A549 (cell line): ENCODE results near the gene TEFM. TPM values are rescaled to one million over a fixed set of nuclear protein-coding genes. Genes with fewer than 3 reads are reported as not detected.

Experiments used
- ATAC-seq, 2 experiments: fragments of 200-7000 bp in 1 of 2; fragments of >200 bp in 1 of 2; cut with Nextera tagmentation in 1 of 2; cut with Tn5 transposase in 1 of 2; 3 replicates each; pipeline versions ENCODE4 v1.8.0 to v1.9.1; 2018 to 2020; ENCODE audit warnings: mild to moderate bottlenecking in 1 of 2, moderate library complexity in 1 of 2
- CTCF ChIA-PET: fragments of 300-600 bp; sonication (Branson Sonifier 250); formaldehyde crosslinking; extraction: SDS; loops from one replicate; lab custom pipeline; 2021; ENCODE audit warnings: antibody characterized with exemption, inconsistent platforms; lab: Yijun Ruan, JAX
- POLR2A ChIA-PET: fragments of 350-600 bp; formaldehyde crosslinking; extraction: SDS; loops from one replicate; lab custom pipeline; 2021; ENCODE audit warnings: antibody characterized with exemption, inconsistent platforms; lab: Yijun Ruan, JAX
- DNase-seq, 2 experiments: peaks; one replicate each; pipeline versions ENCODE4 v3.0.0 to v3.0.0-alpha.2; 2011 to 2016; ENCODE audit warnings: low read depth in 1 of 2, low spot score in 1 of 2
- FAIRE-seq: peaks from 2 replicates; lab custom pipeline; 2011; peaks lifted over from hg19 to GRCh38; lab: Jason Lieb, UNC
- H3K27ac ChIP-seq, 2 experiments: fragments of >200 bp; sonication (Bioruptor Twin); formaldehyde crosslinking; 3 replicates each; pipeline ENCODE4 v1.5.1; 2016 to 2017
- H3K4me1 ChIP-seq: fragments of >200 bp; sonication (Bioruptor Twin); formaldehyde crosslinking; 3 replicates; pipeline ENCODE4 v1.6.1; 2016
- H3K4me2 ChIP-seq: fragments of >200 bp; sonication (Bioruptor Twin); formaldehyde crosslinking; 3 replicates; pipeline ENCODE4 v1.6.1; 2016
- H3K4me3 ChIP-seq: fragments of >200 bp; sonication (Bioruptor Twin); formaldehyde crosslinking; 3 replicates; pipeline ENCODE4 v1.5.1; 2016
- H3K9me3 ChIP-seq: fragments of >200 bp; sonication (Bioruptor Twin); formaldehyde crosslinking; 3 replicates; pipeline ENCODE4 v1.6.1; 2016
- CBX2 ChIP-seq: fragments of 200-600 bp; sonication (generic); IDR thresholded peaks from 2 replicates; pipeline ENCODE4 v1.6.1; 2016; ENCODE audit warnings: low read depth, mild to moderate bottlenecking, borderline replicate concordance
- CBX8 ChIP-seq: fragments of 200-600 bp; sonication (generic); IDR thresholded peaks from 2 replicates; pipeline ENCODE4 v1.6.1; 2016
- CEBPB ChIP-seq, 2 experiments: fragments of >200 bp in 1 of 2; sonication (Bioruptor Twin) in 1 of 2; formaldehyde crosslinking in 1 of 2; IDR thresholded peaks; 2 replicates each; pipeline ENCODE4 v1.6.1; 2012 to 2016
- CHD2 ChIP-seq: fragments of 150-350 bp; IDR thresholded peaks from 2 replicates; pipeline ENCODE4 v1.6.1; 2014; ENCODE audit warnings: low read length; ENCODE audit not compliant: partially characterized antibody
- EHMT2 ChIP-seq: fragments of 200-600 bp; sonication (generic); IDR thresholded peaks from 2 replicates; pipeline ENCODE4 v1.6.1; 2016; ENCODE audit warnings: antibody characterized with exemption, low read depth, mild to moderate bottlenecking, moderate library complexity
- ESRRA ChIP-seq: fragments of 150-350 bp; IDR thresholded peaks from 2 replicates; pipeline ENCODE4 v1.6.1; 2014; ENCODE audit warnings: mild to moderate bottlenecking, low read length, borderline replicate concordance
- FOSB ChIP-seq: fragments of 250-450 bp; sonication (Bioruptor Pico); IDR thresholded peaks from 2 replicates; pipeline ENCODE4 v1.5.0; 2020; ENCODE audit warnings: mild to moderate bottlenecking, moderate library complexity
- FOSL2 ChIP-seq, 2 experiments: fragments of 450-650 bp in 1 of 2; fragments of >200 bp in 1 of 2; sonication (Bioruptor Twin) in 1 of 2; formaldehyde crosslinking; IDR thresholded peaks; 2 replicates each; pipeline versions ENCODE4 v1.5.0 to v1.6.1; 2016 to 2020; ENCODE audit warnings: mild to moderate bottlenecking in 1 of 2, moderate library complexity in 1 of 2
- HOXA7 ChIP-seq: fragments of 250-450 bp; sonication (Bioruptor Pico); IDR thresholded peaks from 2 replicates; pipeline ENCODE4 v1.5.0; 2020; ENCODE audit warnings: mild to moderate bottlenecking, moderate library complexity
- MAFK ChIP-seq: fragments of 450-650 bp; IDR thresholded peaks from 2 replicates; pipeline ENCODE4 v1.6.1; 2014; ENCODE audit not compliant: partially characterized antibody
- MAZ ChIP-seq: fragments of 150-350 bp; IDR thresholded peaks from 2 replicates; pipeline ENCODE4 v1.6.1; 2014; ENCODE audit warnings: antibody characterized with exemption, low read depth, low read length, borderline replicate concordance
- NFE2L2 ChIP-seq: fragments of 150-350 bp; conservative IDR thresholded peaks from 2 replicates; pipeline ENCODE4 v1.6.1; 2014; ENCODE audit warnings: low read length
- NPAS2 ChIP-seq: fragments of 250-450 bp; sonication (Bioruptor Pico); IDR thresholded peaks from 2 replicates; pipeline ENCODE4 v1.8.0; 2022; ENCODE audit warnings: mild to moderate bottlenecking, moderate library complexity, borderline replicate concordance
- NR3C1 ChIP-seq: fragments of >200 bp; sonication (Bioruptor Twin); formaldehyde crosslinking; IDR thresholded peaks from 3 replicates; pipeline ENCODE4 v1.6.1; 2017
- PHF8 ChIP-seq: fragments of 200-600 bp; sonication (generic); IDR thresholded peaks from 2 replicates; pipeline ENCODE4 v1.6.1; 2016; ENCODE audit warnings: low read depth, mild to moderate bottlenecking, antibody characterized with exemption, moderate library complexity, borderline replicate concordance
- RAD21 ChIP-seq, 2 experiments: fragments of >200 bp in 1 of 2; sonication (Bioruptor Twin) in 1 of 2; formaldehyde crosslinking in 1 of 2; IDR thresholded peaks in 1 of 2; conservative IDR thresholded peaks in 1 of 2; 2 replicates in 1 of 2; 3 replicates in 1 of 2; pipeline ENCODE4 v1.6.1; 2012 to 2018; ENCODE audit warnings: inconsistent platforms in 1 of 2
- RCOR1 ChIP-seq: fragments of 150-350 bp; IDR thresholded peaks from 2 replicates; pipeline ENCODE4 v1.6.1; 2014; ENCODE audit warnings: antibody characterized with exemption, low read length, low read depth
- RFX5 ChIP-seq: fragments of 450-650 bp; IDR thresholded peaks from 2 replicates; pipeline ENCODE4 v1.7.1; 2014; ENCODE audit warnings: antibody characterized with exemption, mild to moderate bottlenecking, moderate library complexity
- SMC3 ChIP-seq: fragments of >200 bp; sonication (Bioruptor Twin); formaldehyde crosslinking; IDR thresholded peaks from 3 replicates; pipeline ENCODE4 v1.6.1; 2018; ENCODE audit warnings: inconsistent platforms
- SREBF2 ChIP-seq: fragments of 450-650 bp; IDR thresholded peaks from 2 replicates; pipeline ENCODE4 v1.6.1; 2014; ENCODE audit warnings: mild to moderate bottlenecking, moderate library complexity
- WGBS: methylation state at CpG from one replicate; pipeline ENCODE4 v1.1.6; 2017; ENCODE audit errors: missing lambda C conversion rate; 5-methylcytosine and 5-hydroxymethylcytosine counted together
- polyA plus RNA-seq, 4 experiments: library from polyadenylated mRNA; depleted of rRNA in 3 of 4; stranded (reverse); fragments of >200 nt; fragmentation: RNase III in 1 of 4; extraction: RNeasy Plus Mini Kit Qiagen cat#74134 plus additional on column Dnase treatment in 1 of 4; gene quantifications; 2 replicates in 3 of 4; 3 replicates in 1 of 4; pipeline ENCODE4 v1.2.3, GENCODE V29; 2011 to 2017
- TF ChIP-seq, protein P1 (sequence below): IDR thresholded peaks from 2 replicates; pipeline ENCODE4 v1.6.1; 2012
- TF ChIP-seq, protein P2 (sequence below): IDR thresholded peaks from 2 replicates; pipeline ENCODE4 v1.6.1; 2012; ENCODE audit warnings: low read depth, borderline replicate concordance
- TF ChIP-seq, protein P3 (sequence below): fragments of 450-650 bp; IDR thresholded peaks from 2 replicates; pipeline ENCODE4 v1.6.1; 2014; ENCODE audit warnings: antibody characterized with exemption
- TF ChIP-seq, protein P4 (sequence below): IDR thresholded peaks from 2 replicates; pipeline ENCODE4 v1.6.1; 2012

The TEFM gene
- polyA plus RNA-seq, 2 of the 4 experiments (the other 2 are of a cell fraction) = 26.8 to 27.5 TPM

DNA sequence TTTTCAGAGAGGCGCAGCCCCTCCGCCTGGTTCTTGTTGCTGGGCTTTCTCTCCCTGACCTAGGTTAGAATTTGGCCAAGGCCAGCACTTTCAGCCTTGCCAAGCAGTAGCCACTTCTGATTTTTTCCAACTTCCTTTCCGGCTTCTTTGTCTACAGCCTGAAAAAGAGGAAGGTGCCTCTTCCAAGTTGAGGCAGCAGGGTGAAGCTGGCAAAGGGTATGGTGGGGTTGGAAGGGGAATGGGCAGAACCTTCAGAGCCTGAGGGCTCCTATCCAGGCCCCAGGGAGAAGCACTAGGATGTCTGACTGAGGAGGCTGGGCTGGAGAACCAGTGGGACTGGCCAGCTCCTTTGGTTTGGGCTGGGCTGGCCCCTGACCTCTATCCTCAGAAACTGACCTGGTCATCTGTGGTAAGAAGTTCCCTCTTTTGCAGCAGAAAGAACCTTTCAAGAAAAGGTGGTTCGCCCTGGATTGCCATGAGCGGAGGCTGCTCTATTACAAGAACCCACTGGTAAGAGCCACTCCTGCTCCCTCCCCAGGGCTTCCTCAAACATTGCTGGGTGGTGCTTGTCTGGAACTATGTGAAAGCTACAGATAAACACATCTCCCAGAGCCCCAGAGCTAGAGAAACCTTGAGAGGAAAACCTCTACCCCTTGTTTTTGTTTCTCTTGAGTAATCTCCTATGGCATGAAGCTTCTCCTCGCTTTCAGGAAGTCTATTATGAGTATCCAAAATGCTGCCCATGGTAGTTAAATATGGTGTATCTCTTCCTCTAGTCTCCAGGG, 48.2 kb upstream of the TEFM start:
- Histone ChIP-seq H3K9me3 (no peaks in the 10 kb centered on the region), H3K4me3 (no peak overlapping the region), H3K27ac (no peak overlapping the region), H3K4me1 (peaks cover 11% of the 10 kb centered on the region), H3K4me2 (no peak overlapping the region)
- TF ChIP-seq FOSL2 (IDR thresholded peaks at IDR 0.05) = no peak
- no peak for TF ChIP-seq FOSL2 (CRISPR knock-in tag; IDR thresholded peaks at IDR 0.05)
- no peak for TF ChIP-seq ESRRA
- TF ChIP-seq, protein P1, sequence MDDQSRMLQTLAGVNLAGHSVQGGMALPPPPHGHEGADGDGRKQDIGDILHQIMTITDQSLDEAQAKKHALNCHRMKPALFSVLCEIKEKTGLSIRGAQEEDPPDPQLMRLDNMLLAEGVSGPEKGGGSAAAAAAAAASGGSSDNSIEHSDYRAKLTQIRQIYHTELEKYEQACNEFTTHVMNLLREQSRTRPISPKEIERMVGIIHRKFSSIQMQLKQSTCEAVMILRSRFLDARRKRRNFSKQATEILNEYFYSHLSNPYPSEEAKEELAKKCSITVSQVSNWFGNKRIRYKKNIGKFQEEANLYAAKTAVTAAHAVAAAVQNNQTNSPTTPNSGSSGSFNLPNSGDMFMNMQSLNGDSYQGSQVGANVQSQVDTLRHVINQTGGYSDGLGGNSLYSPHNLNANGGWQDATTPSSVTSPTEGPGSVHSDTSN = no peak
- TF ChIP-seq, protein P2, sequence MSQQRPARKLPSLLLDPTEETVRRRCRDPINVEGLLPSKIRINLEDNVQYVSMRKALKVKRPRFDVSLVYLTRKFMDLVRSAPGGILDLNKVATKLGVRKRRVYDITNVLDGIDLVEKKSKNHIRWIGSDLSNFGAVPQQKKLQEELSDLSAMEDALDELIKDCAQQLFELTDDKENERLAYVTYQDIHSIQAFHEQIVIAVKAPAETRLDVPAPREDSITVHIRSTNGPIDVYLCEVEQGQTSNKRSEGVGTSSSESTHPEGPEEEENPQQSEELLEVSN = no peak
- no peak for TF ChIP-seq MAZ
- TF ChIP-seq PHF8 = no peak
- no peak for TF ChIP-seq RCOR1
- TF ChIP-seq CBX8 = no peak
- TF ChIP-seq RFX5 = no peak
- no peak for TF ChIP-seq FOSB (CRISPR knock-in tag)
- no peak for TF ChIP-seq NFE2L2
- TF ChIP-seq, protein P3, sequence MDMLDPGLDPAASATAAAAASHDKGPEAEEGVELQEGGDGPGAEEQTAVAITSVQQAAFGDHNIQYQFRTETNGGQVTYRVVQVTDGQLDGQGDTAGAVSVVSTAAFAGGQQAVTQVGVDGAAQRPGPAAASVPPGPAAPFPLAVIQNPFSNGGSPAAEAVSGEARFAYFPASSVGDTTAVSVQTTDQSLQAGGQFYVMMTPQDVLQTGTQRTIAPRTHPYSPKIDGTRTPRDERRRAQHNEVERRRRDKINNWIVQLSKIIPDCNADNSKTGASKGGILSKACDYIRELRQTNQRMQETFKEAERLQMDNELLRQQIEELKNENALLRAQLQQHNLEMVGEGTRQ = no peak
- no peak for TF ChIP-seq NR3C1
- TF ChIP-seq SREBF2 = no peak
- POLR2A ChIA-PET = no interaction called here
- CTCF ChIA-PET = interaction anchor here (0.5 to 1.8 kb wide), 5 partner anchors 8 to 571 kb away, joined by 3 to 6 read pairs (median 4); partner anchors contain the start of gene RNF135
- WGBS = 87% methylated on average over 6 of the region's 6 CpGs
- FAIRE-seq (no peak), ATAC-seq (no peak), DNase-seq (no peak)

DNA sequence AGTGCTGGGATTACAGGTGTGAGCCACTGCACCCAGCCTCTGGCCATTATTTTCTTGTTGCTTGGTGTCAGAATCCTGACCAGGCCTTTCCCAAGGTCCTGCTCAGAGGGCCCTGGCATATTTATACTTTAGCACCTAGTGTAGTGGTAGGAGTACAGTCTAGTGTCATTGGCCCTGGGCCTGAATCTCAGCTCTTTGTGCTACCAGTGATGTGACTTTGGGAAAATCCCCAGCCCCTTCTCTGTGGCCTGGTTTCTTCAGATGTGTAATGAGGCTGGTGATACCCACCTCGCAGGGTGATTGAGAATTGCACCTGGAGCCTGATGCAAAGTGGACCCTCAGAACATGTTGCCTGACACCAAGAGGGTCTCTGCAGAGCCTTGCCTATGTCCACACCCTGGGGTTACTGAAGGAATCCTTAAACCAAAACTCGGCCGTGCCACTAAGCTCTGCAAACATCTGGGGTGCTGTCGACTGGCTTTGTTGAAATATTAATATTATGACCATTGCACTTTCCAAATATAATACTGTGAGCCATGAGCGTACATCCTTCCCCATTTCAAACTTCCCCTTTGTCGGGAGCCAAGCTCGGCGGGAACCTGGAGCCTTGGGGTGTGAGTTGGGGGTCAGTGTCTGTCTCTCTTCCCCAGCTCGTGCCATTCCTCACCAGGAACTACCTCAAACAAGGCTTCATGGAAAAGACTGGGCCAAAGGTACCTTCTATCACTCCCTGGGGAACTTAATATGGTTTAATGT, 46.8 kb upstream of the TEFM start:
- TF ChIP-seq NPAS2 (CRISPR knock-in tag) (no peak), CBX2 (no peak), PHF8 (no peak), CEBPB (IDR thresholded peaks at IDR 0.05) (no peak), RCOR1 (no peak), NR3C1 (no peak), MAFK (no peak), RAD21 (conservative IDR thresholded peaks at IDR 0.05 in 1 of 2, IDR thresholded peaks at IDR 0.05 in 1 of 2) (no peak), EHMT2 (no peak), SMC3 (no peak), MAZ (no peak), RFX5 (no peak), CBX8 (no peak), HOXA7 (CRISPR knock-in tag) (no peak), CHD2 (no peak)
- TF ChIP-seq, protein P4, sequence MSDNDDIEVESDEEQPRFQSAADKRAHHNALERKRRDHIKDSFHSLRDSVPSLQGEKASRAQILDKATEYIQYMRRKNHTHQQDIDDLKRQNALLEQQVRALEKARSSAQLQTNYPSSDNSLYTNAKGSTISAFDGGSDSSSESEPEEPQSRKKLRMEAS = no peak
- Histone ChIP-seq H3K4me1 (peaks cover 11% of the 10 kb centered on the region), H3K4me2 (no peak overlapping the region), H3K27ac (no peak overlapping the region), H3K9me3 (no peaks in the 10 kb centered on the region), H3K4me3 (no peak overlapping the region)
- FAIRE-seq (no peak), ATAC-seq (no peak), DNase-seq (no peak)
- ChIA-PET POLR2A (no interaction called here), CTCF (interaction anchor here (0.8 to 1.8 kb wide), 6 partner anchors 9 to 572 kb away, joined by 3 to 6 read pairs (median 4); partner anchors contain the start of gene RNF135)
- 84% methylated on average over 9 of the region's 9 CpGs for WGBS
